HepG2 (cell line): Measurements from ENCODE around the gene ZNF275. TPM values are rescaled to one million over a fixed set of nuclear protein-coding genes. Genes with fewer than 3 reads are reported as not detected.

Experiments used
- ATAC-seq: fragments of 200-7000 bp; cut with Tn5 transposase; 3 replicates; pipeline ENCODE4 v1.9.1; 2020; ENCODE audit warnings: mild to moderate bottlenecking, moderate library complexity
- BruUV-seq: library from RNA; stranded (reverse); fragments of 400-500 nt; replicated peaks from 2 replicates; lab custom pipeline; 2021; lab: Mats Ljungman, UMichigan
- CTCF ChIA-PET: fragments of 300-600 bp; formaldehyde crosslinking; extraction: SDS; loops from one replicate; lab custom pipeline; 2021; ENCODE audit warnings: low total read pairs, inconsistent platforms, low intra/inter-chr PET ratio; lab: Yijun Ruan, JAX
- POLR2A ChIA-PET: fragments of 350-600 bp; sonication (Branson Sonifier 250); formaldehyde crosslinking; loops from one replicate; lab custom pipeline; 2020; ENCODE audit warnings: antibody characterized with exemption, inconsistent platforms; lab: Yijun Ruan, JAX
- DNase-seq: peaks from one replicate; pipeline ENCODE4 v3.0.0-alpha.2; 2015; ENCODE audit warnings: low spot score
- FAIRE-seq: peaks from 3 replicates; lab custom pipeline; 2011; peaks lifted over from hg19 to GRCh38; lab: Jason Lieb, UNC
- H2AFZ ChIP-seq: one replicate; pipeline ENCODE4 v1.6.1; 2011; ENCODE audit warnings: low read length, inconsistent platforms
- H3K27ac ChIP-seq: fragments of 300-600 bp; 3 replicates; pipeline ENCODE4 v1.8.0; 2011; ENCODE audit warnings: mixed run types, mild to moderate bottlenecking, mixed read lengths, low read length, inconsistent platforms; ENCODE audit not compliant: insufficient read depth; ENCODE audit errors: extremely low read length
- H3K27me3 ChIP-seq, 2 experiments: fragments of 200-600 bp in 1 of 2; 2 replicates in 1 of 2; 3 replicates in 1 of 2; pipeline versions ENCODE4 v1.6.0 to v1.8.0; 2011; ENCODE audit warnings: low read length in 2 of 2, mild to moderate bottlenecking in 2 of 2, moderate library complexity in 2 of 2, inconsistent platforms in 1 of 2; ENCODE audit not compliant: insufficient read depth in 2 of 2, control insufficient read depth in 1 of 2
- H3K36me3 ChIP-seq, 2 experiments: fragments of 200-600 bp in 1 of 2; replicated peaks in 1 of 2; 2 replicates in 1 of 2; 3 replicates in 1 of 2; pipeline versions ENCODE4 v1.5.1 to v1.8.0; 2011; ENCODE audit warnings: low read length in 2 of 2, inconsistent platforms in 1 of 2; ENCODE audit not compliant: insufficient read depth in 2 of 2, control insufficient read depth in 1 of 2
- H3K4me1 ChIP-seq: 2 replicates; pipeline ENCODE4 v1.5.1; 2012; ENCODE audit warnings: low read length, inconsistent platforms; ENCODE audit not compliant: insufficient read depth
- H3K4me2 ChIP-seq: 2 replicates; pipeline ENCODE4 v1.6.0; 2011; ENCODE audit warnings: low read depth, low read length, inconsistent platforms
- H3K4me3 ChIP-seq, 3 experiments: fragments of 200-600 bp in 1 of 3; sonication (generic), shearing (Covaris generic) in 1 of 3; replicated peaks in 1 of 3; 2 replicates each; pipeline ENCODE4 v1.5.1; 2011 to 2016; ENCODE audit warnings: low read length in 3 of 3, inconsistent platforms in 2 of 3, low read depth in 2 of 3, mild to moderate bottlenecking in 2 of 3, control low read depth in 1 of 3, mixed read lengths in 1 of 3; ENCODE audit not compliant: insufficient read depth in 1 of 3
- H3K79me2 ChIP-seq: one replicate; pipeline ENCODE4 v1.6.1; 2011; ENCODE audit warnings: low read length, inconsistent platforms; ENCODE audit not compliant: insufficient read depth
- H3K9ac ChIP-seq: 2 replicates; pipeline ENCODE4 v1.6.0; 2011; ENCODE audit warnings: mild to moderate bottlenecking, low read depth, low read length, inconsistent platforms; ENCODE audit not compliant: insufficient read depth
- H3K9me3 ChIP-seq: 2 replicates; pipeline ENCODE4 v1.5.1; 2012; ENCODE audit warnings: mild to moderate bottlenecking, low read length
- H4K20me1 ChIP-seq: 2 replicates; pipeline ENCODE4 v1.6.0; 2011; ENCODE audit warnings: inconsistent platforms, mild to moderate bottlenecking, low read length, moderate library complexity; ENCODE audit not compliant: insufficient read depth
- FOXA3 ChIP-seq: IDR thresholded peaks from 2 replicates; pipeline ENCODE4 v1.6.1; 2016; ENCODE audit warnings: missing genetic modification reagents, missing compliant biosample characterization
- HMG20B ChIP-seq: conservative IDR thresholded peaks from 2 replicates; pipeline ENCODE4 v1.6.1; 2016; ENCODE audit warnings: missing genetic modification reagents, missing compliant biosample characterization
- HOXA7 ChIP-seq: sonication (generic); formaldehyde crosslinking; IDR thresholded peaks from 2 replicates; pipeline ENCODE4 v1.8.1; 2022; ENCODE audit warnings: mild to moderate bottlenecking, missing genetic modification reagents, moderate library complexity
- KLF13 ChIP-seq: sonication (generic); formaldehyde crosslinking; IDR thresholded peaks from 2 replicates; pipeline ENCODE4 v1.4.0; 2020; ENCODE audit warnings: mild to moderate bottlenecking, missing genetic modification reagents
- RARG ChIP-seq: sonication (generic); formaldehyde crosslinking; IDR thresholded peaks from 2 replicates; pipeline ENCODE4 v1.4.0; 2020; ENCODE audit warnings: low read depth, mild to moderate bottlenecking, missing genetic modification reagents
- RFXANK ChIP-seq: IDR thresholded peaks from 2 replicates; pipeline ENCODE4 v1.6.1; 2016
- ZBTB7A ChIP-seq: sonication (generic); formaldehyde crosslinking; IDR thresholded peaks from 2 replicates; pipeline ENCODE4 v1.8.0; 2022; ENCODE audit warnings: mild to moderate bottlenecking, missing genetic modification reagents
- ZFP36L1 ChIP-seq: sonication (generic); formaldehyde crosslinking; IDR thresholded peaks from 2 replicates; pipeline ENCODE4 v1.8.0; 2022; ENCODE audit warnings: mild to moderate bottlenecking, missing genetic modification reagents, moderate library complexity
- ZFP41 ChIP-seq: sonication (generic); formaldehyde crosslinking; IDR thresholded peaks from 2 replicates; pipeline ENCODE4 v1.4.0; 2020; ENCODE audit warnings: mild to moderate bottlenecking, missing genetic modification reagents, borderline replicate concordance
- ZNF143 ChIP-seq: sonication (generic); formaldehyde crosslinking; IDR thresholded peaks from 2 replicates; pipeline ENCODE4 v1.4.0; 2020; ENCODE audit warnings: missing genetic modification reagents
- ZNF543 ChIP-seq: sonication (generic); formaldehyde crosslinking; IDR thresholded peaks from 2 replicates; pipeline ENCODE4 v1.4.0; 2020; ENCODE audit warnings: mild to moderate bottlenecking, missing genetic modification reagents
- ZNF678 ChIP-seq: sonication (generic); formaldehyde crosslinking; IDR thresholded peaks from 2 replicates; pipeline ENCODE4 v1.4.0; 2020; ENCODE audit warnings: mild to moderate bottlenecking, missing genetic modification reagents
- ZNF775 ChIP-seq: sonication (generic); formaldehyde crosslinking; IDR thresholded peaks from 2 replicates; pipeline ENCODE4 v1.4.0; 2020; ENCODE audit warnings: missing genetic modification reagents, mild to moderate bottlenecking, moderate library complexity, borderline replicate concordance
- WGBS: methylation state at CpG from one replicate; pipeline ENCODE4 v1.1.6; 2017; ENCODE audit warnings: low lambda C conversion rate; 5-methylcytosine and 5-hydroxymethylcytosine counted together
- in situ Hi-C: cut with HindIII; loops from 2 replicates; pipeline ENCODE4 v1.10.0; 2017; ENCODE audit warnings: low pct_unique_long_range_greater_than_20kb; ENCODE audit not compliant: extremely low pct_ligation_motif_present
- intact Hi-C: fragments of 100-400 bp; cut with micrococcal nuclease; formaldehyde crosslinking; loops from one replicate; pipeline ENCODE4 v1.10.0; 2022; ENCODE audit not compliant: unreplicated experiment
- polyA plus RNA-seq, 8 experiments: library from polyadenylated mRNA; depleted of rRNA in 3 of 8; stranded (reverse) in 7 of 8; unstranded in 1 of 8; fragments of >200 nt; fragmentation: Illumina TruSeq in 4 of 8; extraction: Trizol in 4 of 8; gene quantifications; 2 replicates each; pipeline versions ENCODE4 v1.2.1 to v1.2.3, GENCODE V29; 2011 to 2016; ENCODE audit warnings: low read depth in 4 of 8, missing spikeins in 1 of 8, mixed read lengths in 1 of 8; ENCODE audit not compliant: insufficient read depth in 1 of 8
- total RNA-seq, 5 experiments: library from RNA; depleted of rRNA; stranded (reverse); fragments of >200 nt; fragmentation: Illumina TruSeq; extraction: Trizol; gene quantifications; 2 replicates each; pipeline ENCODE4 v1.2.3, GENCODE V29; 2016; ENCODE audit warnings: low read depth in 1 of 5
- TF ChIP-seq, protein P1 (sequence below): IDR thresholded peaks from 2 replicates; pipeline ENCODE4 v1.6.1; 2012; ENCODE audit warnings: inconsistent platforms
- TF ChIP-seq, protein P2 (sequence below): sonication (generic); formaldehyde crosslinking; IDR thresholded peaks from 2 replicates; pipeline ENCODE4 v1.8.0; 2023; ENCODE audit warnings: mild to moderate bottlenecking, missing genetic modification reagents
- TF ChIP-seq, protein P3 (sequence below): sonication (generic); formaldehyde crosslinking; IDR thresholded peaks from 2 replicates; pipeline ENCODE4 v1.5.1; 2020; ENCODE audit warnings: missing genetic modification reagents, mild to moderate bottlenecking, borderline replicate concordance
- TF ChIP-seq, protein P4 (sequence below): sonication (generic); formaldehyde crosslinking; IDR thresholded peaks from 2 replicates; pipeline ENCODE4 v1.4.0; 2020; ENCODE audit warnings: mild to moderate bottlenecking, missing genetic modification reagents
- TF ChIP-seq, protein P5 (sequence below): IDR thresholded peaks from 2 replicates; pipeline ENCODE4 v1.6.1; 2016

The ZNF275 gene
- total and polyA plus RNA-seq, 2 of the 13 experiments (the other 11 are each of a cell fraction or from before 2014, with no cell fraction given), result 6.4 to 11.8 TPM

DNA sequence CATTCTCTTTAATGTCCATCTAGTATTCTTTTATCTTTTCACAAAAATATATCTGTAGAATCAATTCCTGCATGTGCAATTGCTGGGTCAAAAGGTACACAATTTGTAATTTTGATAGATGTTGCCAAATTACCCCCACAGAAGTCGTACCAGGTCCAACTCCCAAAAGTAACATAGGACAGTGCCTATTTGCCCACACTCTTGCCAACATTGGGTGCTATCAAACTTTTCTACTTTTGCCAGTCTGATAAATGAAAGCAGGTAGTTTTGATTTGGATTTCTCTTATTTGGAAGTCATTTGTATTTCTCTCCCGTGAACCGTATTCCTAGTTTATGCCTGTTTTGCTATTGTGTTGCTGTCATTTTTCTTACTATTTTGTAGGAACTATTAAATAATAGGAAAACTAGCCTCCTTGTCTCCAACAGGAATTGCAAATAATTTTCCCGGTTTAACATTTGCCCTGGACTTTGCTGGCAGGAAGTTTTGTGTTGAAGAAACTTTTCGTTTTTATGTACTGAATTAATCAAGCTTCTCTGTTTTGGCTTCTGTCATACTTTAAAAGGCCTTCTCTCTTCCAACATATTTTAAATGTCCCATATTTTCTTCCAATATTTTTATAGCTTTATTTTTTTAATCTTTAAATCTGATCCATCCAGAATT, 33.1 kb downstream of the ZNF275 start (continued):
- no peak for TF ChIP-seq ZFP41
- TF ChIP-seq, protein P1, sequence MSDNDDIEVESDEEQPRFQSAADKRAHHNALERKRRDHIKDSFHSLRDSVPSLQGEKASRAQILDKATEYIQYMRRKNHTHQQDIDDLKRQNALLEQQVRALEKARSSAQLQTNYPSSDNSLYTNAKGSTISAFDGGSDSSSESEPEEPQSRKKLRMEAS, result no peak
- no peak for TF ChIP-seq ZNF678
- TF ChIP-seq RFXANK (CRISPR knock-in tag), result no peak
- no peak for TF ChIP-seq KLF13 (CRISPR knock-in tag)

DNA sequence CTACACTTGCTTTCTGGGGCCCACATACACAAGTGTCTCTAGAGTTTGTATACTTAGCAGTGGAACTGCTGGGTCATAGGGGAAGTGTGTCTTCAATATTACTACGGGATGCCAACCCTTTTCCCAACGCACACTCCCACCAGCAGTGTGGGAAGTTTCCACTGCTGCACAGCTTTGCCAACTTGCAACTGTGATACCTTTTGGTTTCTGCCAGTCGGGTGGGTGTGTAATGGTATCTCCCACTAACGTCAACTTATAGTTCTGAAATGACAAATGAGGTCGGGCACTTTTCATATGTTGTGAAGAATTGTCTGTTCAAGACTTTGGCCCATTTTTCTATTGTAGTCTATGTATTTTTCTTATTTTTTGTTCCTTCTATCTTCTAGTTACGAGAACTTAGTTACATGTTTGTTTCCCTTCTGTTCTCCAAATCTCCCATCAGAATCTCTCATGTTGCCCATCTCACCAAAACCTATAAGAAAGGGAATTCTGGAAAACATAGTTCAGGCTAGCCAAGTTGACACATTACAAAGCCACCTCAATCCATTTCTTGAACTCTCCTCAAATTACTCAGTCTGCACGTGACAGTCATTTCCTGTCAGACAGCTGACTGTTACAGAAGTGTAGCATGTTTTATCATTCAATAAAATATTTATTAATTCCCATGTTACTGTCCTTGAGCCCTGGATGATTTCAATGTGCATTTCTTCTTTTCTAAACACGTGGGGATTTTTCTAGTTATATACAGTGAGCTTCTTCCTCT, 36.5 kb downstream of the ZNF275 start:
- no peaks in the 10 kb centered on the region for H3K27me3 ChIP-seq
- no TSS peak for BruUV-seq
- H3K4me2 ChIP-seq, result no peak overlapping the region
- no peak overlapping the region for H3K27ac ChIP-seq
- no peak overlapping the region for H3K9ac ChIP-seq
- no peak overlapping the region for H3K4me3 ChIP-seq
- no peak for ATAC-seq
- in situ Hi-C loops (no loop called here), intact Hi-C loops (no loop called here)
- no peak for DNase-seq
- H3K4me1 ChIP-seq, result no peaks in the 10 kb centered on the region
- no peak overlapping the region for H2AFZ ChIP-seq
- no peaks in the 10 kb centered on the region for H3K79me2 ChIP-seq
- ChIA-PET POLR2A (no interaction called here), CTCF (no interaction called here)
- H4K20me1 ChIP-seq, result no peaks in the 10 kb centered on the region
- 26% methylated on average over 5 of the region's 8 CpGs for WGBS
- no peak for FAIRE-seq
- no peaks in the 10 kb centered on the region for H3K36me3 ChIP-seq
- no peaks in the 10 kb centered on the region for H3K9me3 ChIP-seq
- TF ChIP-seq, protein P2, sequence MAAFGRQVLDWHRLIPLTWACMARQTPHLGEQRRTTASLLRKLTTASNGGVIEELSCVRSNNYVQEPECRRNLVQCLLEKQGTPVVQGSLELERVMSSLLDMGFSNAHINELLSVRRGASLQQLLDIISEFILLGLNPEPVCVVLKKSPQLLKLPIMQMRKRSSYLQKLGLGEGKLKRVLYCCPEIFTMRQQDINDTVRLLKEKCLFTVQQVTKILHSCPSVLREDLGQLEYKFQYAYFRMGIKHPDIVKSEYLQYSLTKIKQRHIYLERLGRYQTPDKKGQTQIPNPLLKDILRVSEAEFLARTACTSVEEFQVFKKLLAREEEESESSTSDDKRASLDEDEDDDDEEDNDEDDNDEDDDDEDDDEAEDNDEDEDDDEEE (CRISPR knock-in tag), result no peak
- no peak for TF ChIP-seq HMG20B (CRISPR knock-in tag)
- TF ChIP-seq, protein P3, sequence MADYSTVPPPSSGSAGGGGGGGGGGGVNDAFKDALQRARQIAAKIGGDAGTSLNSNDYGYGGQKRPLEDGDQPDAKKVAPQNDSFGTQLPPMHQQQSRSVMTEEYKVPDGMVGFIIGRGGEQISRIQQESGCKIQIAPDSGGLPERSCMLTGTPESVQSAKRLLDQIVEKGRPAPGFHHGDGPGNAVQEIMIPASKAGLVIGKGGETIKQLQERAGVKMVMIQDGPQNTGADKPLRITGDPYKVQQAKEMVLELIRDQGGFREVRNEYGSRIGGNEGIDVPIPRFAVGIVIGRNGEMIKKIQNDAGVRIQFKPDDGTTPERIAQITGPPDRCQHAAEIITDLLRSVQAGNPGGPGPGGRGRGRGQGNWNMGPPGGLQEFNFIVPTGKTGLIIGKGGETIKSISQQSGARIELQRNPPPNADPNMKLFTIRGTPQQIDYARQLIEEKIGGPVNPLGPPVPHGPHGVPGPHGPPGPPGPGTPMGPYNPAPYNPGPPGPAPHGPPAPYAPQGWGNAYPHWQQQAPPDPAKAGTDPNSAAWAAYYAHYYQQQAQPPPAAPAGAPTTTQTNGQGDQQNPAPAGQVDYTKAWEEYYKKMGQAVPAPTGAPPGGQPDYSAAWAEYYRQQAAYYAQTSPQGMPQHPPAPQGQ, result no peak
- TF ChIP-seq ZFP36L1 (CRISPR knock-in tag), result no peak
- no peak for TF ChIP-seq ZNF775 (CRISPR knock-in tag)
- no peak for TF ChIP-seq FOXA3 (CRISPR knock-in tag)
- TF ChIP-seq RARG (CRISPR knock-in tag), result no peak
- TF ChIP-seq, protein P4, sequence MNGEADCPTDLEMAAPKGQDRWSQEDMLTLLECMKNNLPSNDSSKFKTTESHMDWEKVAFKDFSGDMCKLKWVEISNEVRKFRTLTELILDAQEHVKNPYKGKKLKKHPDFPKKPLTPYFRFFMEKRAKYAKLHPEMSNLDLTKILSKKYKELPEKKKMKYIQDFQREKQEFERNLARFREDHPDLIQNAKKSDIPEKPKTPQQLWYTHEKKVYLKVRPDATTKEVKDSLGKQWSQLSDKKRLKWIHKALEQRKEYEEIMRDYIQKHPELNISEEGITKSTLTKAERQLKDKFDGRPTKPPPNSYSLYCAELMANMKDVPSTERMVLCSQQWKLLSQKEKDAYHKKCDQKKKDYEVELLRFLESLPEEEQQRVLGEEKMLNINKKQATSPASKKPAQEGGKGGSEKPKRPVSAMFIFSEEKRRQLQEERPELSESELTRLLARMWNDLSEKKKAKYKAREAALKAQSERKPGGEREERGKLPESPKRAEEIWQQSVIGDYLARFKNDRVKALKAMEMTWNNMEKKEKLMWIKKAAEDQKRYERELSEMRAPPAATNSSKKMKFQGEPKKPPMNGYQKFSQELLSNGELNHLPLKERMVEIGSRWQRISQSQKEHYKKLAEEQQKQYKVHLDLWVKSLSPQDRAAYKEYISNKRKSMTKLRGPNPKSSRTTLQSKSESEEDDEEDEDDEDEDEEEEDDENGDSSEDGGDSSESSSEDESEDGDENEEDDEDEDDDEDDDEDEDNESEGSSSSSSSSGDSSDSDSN (CRISPR knock-in tag), result no peak
- no peak for TF ChIP-seq ZNF543
- no peak for TF ChIP-seq ZBTB7A (CRISPR knock-in tag)
- TF ChIP-seq, protein P5, sequence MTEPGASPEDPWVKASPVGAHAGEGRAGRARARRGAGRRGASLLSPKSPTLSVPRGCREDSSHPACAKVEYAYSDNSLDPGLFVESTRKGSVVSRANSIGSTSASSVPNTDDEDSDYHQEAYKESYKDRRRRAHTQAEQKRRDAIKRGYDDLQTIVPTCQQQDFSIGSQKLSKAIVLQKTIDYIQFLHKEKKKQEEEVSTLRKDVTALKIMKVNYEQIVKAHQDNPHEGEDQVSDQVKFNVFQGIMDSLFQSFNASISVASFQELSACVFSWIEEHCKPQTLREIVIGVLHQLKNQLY (CRISPR knock-in tag), result no peak
- TF ChIP-seq HOXA7 (CRISPR knock-in tag), result no peak
- TF ChIP-seq ZNF143 (CRISPR knock-in tag), result no peak
